ENCODE data around the gene FRMD4A.

Gene FRMD4A

GRCh38 chr10:14020037-14020664, 310.6 kb downstream of the FRMD4A start:
- no peak overlapping the region for H3K4me3 ChIP-seq (replicated peaks; ENCODE audit: low read depth, low read length)
- DNase-seq (ENCODE audit: extremely low read depth, low read depth), result no peak

GRCh38 chr10:14017467-14017866, 313.3 kb downstream of the FRMD4A start:
- TF ChIP-seq CTCF (IDR thresholded peaks at IDR 0.05; ENCODE audit: low read depth, low read length, missing control alignments), result no peak
- H3K4me3 ChIP-seq (replicated peaks; ENCODE audit: low read depth, low read length), result no peak overlapping the region
- DNase-seq (ENCODE audit: extremely low read depth, low read depth), result peak; percentile 82

More at GRCh38 chr10:14020037-14020664, 310.6 kb downstream of the FRMD4A start:
- TF ChIP-seq CTCF (IDR thresholded peaks at IDR 0.05; ENCODE audit: low read depth, low read length, missing control alignments), result no peak

GRCh38 chr10:14016931-14017333, 313.8 kb downstream of the FRMD4A start:
- no peak overlapping the region for H3K4me3 ChIP-seq (replicated peaks; ENCODE audit: low read depth, low read length)
- no peak for DNase-seq (ENCODE audit: extremely low read depth, low read depth)
- TF ChIP-seq CTCF (IDR thresholded peaks at IDR 0.05; ENCODE audit: low read depth, low read length, missing control alignments), result no peak

GRCh38 chr10:14016011-14016536, 314.6 kb downstream of the FRMD4A start:
- no peak overlapping the region for H3K4me3 ChIP-seq (replicated peaks; ENCODE audit: low read depth, low read length)
- no peak for TF ChIP-seq CTCF (IDR thresholded peaks at IDR 0.05; ENCODE audit: low read depth, low read length, missing control alignments)
- DNase-seq (ENCODE audit: extremely low read depth, low read depth), result no peak

- TF ChIP-seq CTCF (IDR thresholded peaks at IDR 0.05; ENCODE audit: low read depth, low read length, missing control alignments), result no peak
- DNase-seq (ENCODE audit: extremely low read depth, low read depth), result no peak
- no peak overlapping the region for H3K4me3 ChIP-seq (replicated peaks; ENCODE audit: low read depth, low read length)
These were observed 316.3 kb downstream of the FRMD4A start for GRCh38 chr10:14014423-14014822.

- TF ChIP-seq CTCF (IDR thresholded peaks at IDR 0.05; ENCODE audit: low read depth, low read length, missing control alignments), result no peak
- no peak overlapping the region for H3K4me3 ChIP-seq (replicated peaks; ENCODE audit: low read depth, low read length)
- DNase-seq (ENCODE audit: extremely low read depth, low read depth), result no peak
These were observed 319.8 kb downstream of the FRMD4A start for GRCh38 chr10:14010769-14011574.
